K562 (cell line): ENCODE results near the gene ROBO1. TPM values are rescaled to one million over a fixed set of nuclear protein-coding genes. Genes with fewer than 3 reads are reported as not detected.

Experiments
- ATAC-seq: fragments of 200-7000 bp; cut with Tn5 transposase; 3 replicates; pipeline ENCODE4 v1.9.1; 2020; ENCODE audit warnings: moderate library complexity
- BruUV-seq: library from RNA; stranded (reverse); fragments of 400-500 nt; replicated peaks from 2 replicates; lab custom pipeline; 2021; lab: Mats Ljungman, UMichigan
- CTCF ChIA-PET: fragments of 300-600 bp; formaldehyde crosslinking; extraction: SDS; loops from one replicate; lab custom pipeline; 2021; ENCODE audit warnings: low intra/inter-chr PET ratio; lab: Yijun Ruan, JAX
- POLR2A ChIA-PET: fragments of 300-600, 350-650 bp; sonication (Branson Sonifier 250); formaldehyde crosslinking; extraction: SDS; loops from one replicate; lab custom pipeline; 2021; ENCODE audit warnings: antibody characterized with exemption, inconsistent platforms; lab: Yijun Ruan, JAX
- DNase-seq, 4 experiments: peaks; one replicate each; pipeline versions ENCODE4 v3.0.0 to v3.0.0-alpha.2; 2011 to 2018; ENCODE audit warnings: low spot score in 3 of 4, mixed read lengths in 3 of 4; ENCODE audit errors: extremely low read depth in 1 of 4
- FAIRE-seq: peaks from 2 replicates; lab custom pipeline; 2011; peaks lifted over from hg19 to GRCh38; lab: Jason Lieb, UNC
- H2AFZ ChIP-seq: 2 replicates; pipeline ENCODE4 v1.6.0; 2011; ENCODE audit warnings: low read depth, low read length, control low read depth, inconsistent platforms
- H3K27ac ChIP-seq: fragments of 200-600 bp; 3 replicates; pipeline ENCODE4 v1.8.0; 2011; ENCODE audit warnings: low read depth, mild to moderate bottlenecking, control low read depth, inconsistent platforms, low read length, moderate library complexity, mixed read lengths; ENCODE audit errors: extremely low read depth
- H3K27me3 ChIP-seq, 2 experiments: fragments of 300-600 bp in 1 of 2; 2 replicates in 1 of 2; 3 replicates in 1 of 2; pipeline versions ENCODE4 v1.6.0 to v1.8.0; 2011; ENCODE audit warnings: inconsistent platforms in 2 of 2, low read length in 2 of 2, mild to moderate bottlenecking in 1 of 2, mixed read lengths in 1 of 2, moderate library complexity in 1 of 2; ENCODE audit not compliant: control insufficient read depth in 2 of 2, insufficient read depth in 2 of 2
- H3K36me3 ChIP-seq: fragments of 300-600 bp; 3 replicates; pipeline ENCODE4 v1.8.0; 2011; ENCODE audit warnings: mild to moderate bottlenecking, low read length, inconsistent platforms; ENCODE audit not compliant: control insufficient read depth, insufficient read depth
- H3K4me1 ChIP-seq, 2 experiments: fragments of 200-600 bp in 1 of 2; replicated peaks in 1 of 2; 2 replicates in 1 of 2; 3 replicates in 1 of 2; pipeline versions ENCODE4 v1.5.1 to v1.8.0; 2011; ENCODE audit warnings: inconsistent platforms in 2 of 2, low read length in 2 of 2, mild to moderate bottlenecking in 1 of 2, mixed read lengths in 1 of 2, moderate library complexity in 1 of 2; ENCODE audit not compliant: control insufficient read depth in 2 of 2, insufficient read depth in 2 of 2
- H3K4me2 ChIP-seq: 2 replicates; pipeline ENCODE4 v1.6.1; 2011; ENCODE audit warnings: low read length, control low read depth, inconsistent platforms, mixed read lengths; ENCODE audit not compliant: insufficient read depth
- H3K4me3 ChIP-seq: fragments of 200-600 bp; sonication (generic), shearing (Covaris generic); 2 replicates; pipeline ENCODE4 v1.5.1; 2016; ENCODE audit warnings: control low read depth, inconsistent platforms
- H3K79me2 ChIP-seq: fragments of 200-600 bp; 3 replicates; pipeline ENCODE4 v1.8.0; 2011; ENCODE audit warnings: low read length, inconsistent platforms; ENCODE audit not compliant: control insufficient read depth, insufficient read depth
- H3K9ac ChIP-seq, 2 experiments: 2 replicates each; pipeline versions ENCODE4 v1.6.0 to v1.6.1; 2011; ENCODE audit warnings: low read depth in 2 of 2, low read length in 2 of 2, control low read depth in 1 of 2, inconsistent platforms in 1 of 2, mild to moderate bottlenecking in 1 of 2, mixed read lengths in 1 of 2; ENCODE audit not compliant: insufficient read depth in 1 of 2
- H3K9me1 ChIP-seq: one replicate; pipeline ENCODE4 v1.6.0; 2011; ENCODE audit warnings: inconsistent platforms, mild to moderate bottlenecking, low read length, moderate library complexity; ENCODE audit not compliant: control insufficient read depth, insufficient read depth
- H3K9me3 ChIP-seq: replicated peaks from 2 replicates; pipeline ENCODE4 v1.5.1; 2011; ENCODE audit warnings: low read depth, low read length, inconsistent platforms; ENCODE audit not compliant: control insufficient read depth, insufficient read depth
- H4K20me1 ChIP-seq: replicated peaks from 2 replicates; pipeline ENCODE4 v1.6.1; 2011; ENCODE audit warnings: low read length, inconsistent platforms, mixed read lengths; ENCODE audit not compliant: control insufficient read depth, insufficient read depth
- ELF4 ChIP-seq: fragments of 450-650 bp; formaldehyde crosslinking; IDR thresholded peaks from 2 replicates; pipeline ENCODE4 v1.4.0; 2022; ENCODE audit warnings: missing genetic modification characterization
- EP300 ChIP-seq: IDR thresholded peaks from 2 replicates; pipeline ENCODE4 v1.6.1; 2012; ENCODE audit warnings: low read length, improper control_type of control experiment
- GABPB2 ChIP-seq: fragments of 250-450 bp; sonication (Bioruptor Pico); conservative IDR thresholded peaks from 2 replicates; pipeline ENCODE4 v1.5.1; 2021; ENCODE audit warnings: mild to moderate bottlenecking
- HNRNPL ChIP-seq: fragments of 200-400 bp; formaldehyde crosslinking; IDR thresholded peaks from 2 replicates; pipeline ENCODE4 v1.6.1; 2017; ENCODE audit warnings: low read depth, mild to moderate bottlenecking, low read length
- MEIS2 ChIP-seq: fragments of 450-650 bp; IDR thresholded peaks from 2 replicates; pipeline ENCODE4 v1.6.1; 2014; ENCODE audit warnings: mild to moderate bottlenecking; ENCODE audit not compliant: partially characterized antibody
- RHOXF2B ChIP-seq: fragments of 250-450 bp; sonication (Bioruptor Pico); conservative IDR thresholded peaks from 2 replicates; pipeline ENCODE4 v1.5.1; 2021
- SETDB1 ChIP-seq: IDR thresholded peaks from one replicate; pipeline ENCODE4 v1.6.1; 2012; ENCODE audit warnings: low read length, control low read depth, inconsistent platforms
- SNIP1 ChIP-seq: fragments of 450-650 bp; IDR thresholded peaks from 2 replicates; pipeline ENCODE4 v1.7.1; 2017; ENCODE audit warnings: low read depth, mild to moderate bottlenecking
- XRCC3 ChIP-seq: fragments of 450-650 bp; IDR thresholded peaks from 2 replicates; pipeline ENCODE4 v1.6.1; 2017; ENCODE audit warnings: mild to moderate bottlenecking, moderate library complexity
- ZBTB7A ChIP-seq: IDR thresholded peaks from 2 replicates; pipeline ENCODE4 v1.6.1; 2011; ENCODE audit warnings: low read depth, mild to moderate bottlenecking, low read length, moderate library complexity, borderline replicate concordance; ENCODE audit not compliant: control insufficient read depth
- ZBTB9 ChIP-seq: fragments of 450-650 bp; formaldehyde crosslinking; IDR thresholded peaks from 2 replicates; pipeline ENCODE4 v1.4.0; 2020; ENCODE audit warnings: mild to moderate bottlenecking, moderate library complexity
- ZFP30 ChIP-seq: fragments of 250-450 bp; sonication (Bioruptor Pico); IDR thresholded peaks from 2 replicates; pipeline ENCODE4 v1.8.0; 2022; ENCODE audit warnings: moderate library complexity, mild to moderate bottlenecking, inconsistent platforms, borderline replicate concordance
- ZNF518B ChIP-seq: fragments of 250-450 bp; sonication (Bioruptor Pico); IDR thresholded peaks from 2 replicates; pipeline ENCODE4 v1.5.0; 2021; ENCODE audit warnings: mild to moderate bottlenecking, moderate library complexity
- WGBS: fragments of 100-300 bp; shearing (Covaris generic); methylation state at CpG from one replicate; pipeline ENCODE4 v1.1.6; 2016; ENCODE audit warnings: low coverage, mixed read lengths; ENCODE audit not compliant: insufficient coverage; ENCODE audit errors: missing lambda C conversion rate; 5-methylcytosine and 5-hydroxymethylcytosine counted together
- in situ Hi-C: fragments of 300-500 bp; cut with MboI; formaldehyde crosslinking; loops from 4 replicates; pipeline ENCODE4 v1.15.0; 2018; ENCODE audit warnings: inconsistent platforms, mixed read lengths
- intact Hi-C: fragments of 100-400 bp; cut with micrococcal nuclease; formaldehyde crosslinking; loops from 2 replicates; pipeline ENCODE4 v1.14.2; 2022
- polyA plus RNA-seq, 8 experiments: library from polyadenylated mRNA; depleted of rRNA in 4 of 8; stranded (reverse) in 5 of 8; unstranded in 3 of 8; fragments of >200 nt; fragmentation: Nextera tagmentation in 2 of 8; fragmentation: Illumina TruSeq in 1 of 8; extraction: Ambion mirVana in 2 of 8; extraction: Trizol in 1 of 8; gene quantifications; 2 replicates each; pipeline versions ENCODE4 v1.2.1 to v1.2.3, GENCODE V29; 2011 to 2014; ENCODE audit warnings: inconsistent platforms in 1 of 8, missing spikeins in 1 of 8
- total RNA-seq, 7 experiments: library from RNA; depleted of rRNA in 6 of 7; stranded (reverse); fragments of >200 nt in 6 of 7; fragmentation: Illumina TruSeq in 2 of 7; extraction: Trizol in 2 of 7; gene quantifications; 2 replicates each; pipeline versions ENCODE4 v1.2.1 to v1.2.3, GENCODE V29; 2011 to 2021; ENCODE audit warnings: low replicate concordance in 1 of 7

Gene ROBO1
- total and polyA plus RNA-seq, 9 of the 15 experiments (the other 6 are each of a cell fraction or from before 2014, with no cell fraction given), result 0.01 to 0.53 (median 0.17) TPM; not detected in 5

GRCh38 chr3:79461129-79461792 is 306.5 kb downstream of the ROBO1 start:
- CTCF ChIA-PET, result no interaction called here

GRCh38 chr3:79453600-79453999 is 314.2 kb downstream of the ROBO1 start:
- H3K36me3 ChIP-seq, result no peaks in the 10 kb centered on the region
- intact Hi-C loops, result no loop called here
- no TSS peak for BruUV-seq
- in situ Hi-C loops, result no loop called here
- no peaks in the 10 kb centered on the region for H3K4me1 ChIP-seq
- no peak for DNase-seq
- 0% methylated on average over 2 of the region's 2 CpGs for WGBS
- ChIA-PET CTCF (no interaction called here), POLR2A (no interaction called here)
- H4K20me1 ChIP-seq, result no peaks in the 10 kb centered on the region
- no peaks in the 10 kb centered on the region for H3K9me3 ChIP-seq
- no peaks in the 10 kb centered on the region for H3K27me3 ChIP-seq
- H3K9ac ChIP-seq, result no peak overlapping the region
- no peak for ATAC-seq
- no peak overlapping the region for H3K4me2 ChIP-seq
- no peak for FAIRE-seq
- no peak overlapping the region for H3K27ac ChIP-seq
- no peak overlapping the region for H3K4me3 ChIP-seq
- no peaks in the 10 kb centered on the region for H3K9me1 ChIP-seq
- no peak overlapping the region for H2AFZ ChIP-seq
- no peaks in the 10 kb centered on the region for H3K79me2 ChIP-seq
- TF ChIP-seq EP300 (no peak), SETDB1 (no peak), GABPB2 (CRISPR knock-in tag) (no peak), ZNF518B (CRISPR knock-in tag) (no peak), ZFP30 (CRISPR knock-in tag) (no peak), MEIS2 (no peak), ZBTB9 (CRISPR knock-in tag) (no peak), SNIP1 (no peak), XRCC3 (no peak), RHOXF2B (CRISPR knock-in tag) (no peak), ZBTB7A (no peak), ELF4 (no peak)

More at GRCh38 chr3:79461129-79461792, 306.5 kb downstream of the ROBO1 start:
- no peaks in the 10 kb centered on the region for H3K79me2 ChIP-seq
- no peaks in the 10 kb centered on the region for H3K4me1 ChIP-seq
- no peak overlapping the region for H2AFZ ChIP-seq
- H3K4me3 ChIP-seq, result no peak overlapping the region
- DNase-seq, result no peak
- POLR2A ChIA-PET, result no interaction called here
- in situ Hi-C loops, result no loop called here
- TF ChIP-seq HNRNPL, result no peak
- TF ChIP-seq, all 486 proteins: peak for 0
- H3K36me3 ChIP-seq, result no peaks in the 10 kb centered on the region
- H3K9me1 ChIP-seq, result no peaks in the 10 kb centered on the region
- no peak overlapping the region for H3K9ac ChIP-seq
- H3K27me3 ChIP-seq, result no peaks in the 10 kb centered on the region
- 0% methylated on average over 1 of the region's 1 CpG for WGBS
- intact Hi-C loops, result no loop called here
- no peak for FAIRE-seq
- no peaks in the 10 kb centered on the region for H3K9me3 ChIP-seq
- H4K20me1 ChIP-seq, result no peaks in the 10 kb centered on the region
- H3K4me2 ChIP-seq, result no peak overlapping the region
- no peak for ATAC-seq
- no peak overlapping the region for H3K27ac ChIP-seq
- BruUV-seq, result no TSS peak
